GM12892 (cell line): Measurements from ENCODE around the gene ITPR3.

Experiments
- DNase-seq: peaks from one replicate; pipeline ENCODE4 v3.0.0; 2011; ENCODE audit not compliant: insufficient read length
- FAIRE-seq: peaks from 2 replicates; lab custom pipeline; 2011; peaks lifted over from hg19 to GRCh38; lab: Jason Lieb, UNC
- POLR2A ChIP-seq: IDR thresholded peaks from 2 replicates; pipeline ENCODE4 v1.6.1; 2011; ENCODE audit warnings: low read depth, low read length, control low read depth
- POLR2AphosphoS5 ChIP-seq: IDR thresholded peaks from 2 replicates; pipeline ENCODE4 v1.6.1; 2011; ENCODE audit warnings: low read depth, low read length, control low read depth
- TAF1 ChIP-seq: IDR thresholded peaks from 2 replicates; pipeline ENCODE4 v1.6.1; 2011; ENCODE audit warnings: low read depth, mild to moderate bottlenecking, control low read depth, low read length, borderline replicate concordance

ITPR3 gene

DNA sequence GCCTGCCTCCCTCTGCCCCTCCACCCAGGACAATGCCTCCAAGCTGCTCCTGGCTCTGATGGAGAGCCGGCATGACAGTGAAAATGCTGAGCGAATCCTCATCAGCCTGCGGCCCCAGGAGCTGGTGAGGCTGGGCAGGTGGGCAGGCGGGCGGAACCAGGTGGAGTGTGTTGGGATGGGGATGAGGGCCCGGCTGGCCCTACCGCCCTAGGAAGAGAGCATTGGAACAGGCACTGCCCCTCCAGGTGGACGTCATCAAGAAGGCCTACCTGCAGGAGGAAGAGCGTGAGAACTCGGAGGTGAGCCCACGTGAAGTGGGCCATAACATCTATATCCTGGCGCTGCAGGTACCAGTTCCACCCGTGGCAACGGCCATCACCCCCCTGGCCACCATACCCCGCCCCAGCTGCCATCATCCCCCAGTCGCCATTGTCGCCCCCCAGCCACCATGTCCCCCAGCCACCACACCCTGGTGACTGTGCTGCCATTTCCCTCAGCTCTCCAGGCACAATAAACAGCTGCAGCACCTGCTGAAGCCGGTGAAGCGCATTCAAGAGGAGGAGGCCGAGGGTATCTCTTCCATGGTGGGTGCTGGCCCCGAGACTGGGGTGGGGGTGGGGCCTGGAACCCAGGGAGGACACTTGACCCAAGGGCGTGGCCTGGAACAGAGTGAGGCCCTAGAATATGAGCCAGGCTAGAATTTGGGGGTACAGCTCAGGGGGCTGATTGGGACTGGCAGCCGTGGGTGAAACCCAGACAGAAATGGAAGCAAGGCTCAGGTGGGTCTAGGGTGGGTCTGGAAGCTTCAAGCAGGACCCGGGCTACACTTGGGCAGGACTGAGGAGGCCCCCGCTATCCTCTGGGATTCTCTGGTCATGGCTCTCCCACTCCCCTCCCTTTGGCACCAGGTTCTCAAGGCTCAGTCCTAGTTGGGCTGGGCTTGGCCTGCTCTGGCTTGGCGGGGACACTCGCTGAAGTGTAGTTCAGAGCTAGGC is 66.2 kb downstream of the ITPR3 start:
- FAIRE-seq (no peak), DNase-seq (peak; percentile 20)
- TF ChIP-seq POLR2AphosphoS5 (no peak), POLR2A (no peak), TAF1 (no peak)

DNA sequence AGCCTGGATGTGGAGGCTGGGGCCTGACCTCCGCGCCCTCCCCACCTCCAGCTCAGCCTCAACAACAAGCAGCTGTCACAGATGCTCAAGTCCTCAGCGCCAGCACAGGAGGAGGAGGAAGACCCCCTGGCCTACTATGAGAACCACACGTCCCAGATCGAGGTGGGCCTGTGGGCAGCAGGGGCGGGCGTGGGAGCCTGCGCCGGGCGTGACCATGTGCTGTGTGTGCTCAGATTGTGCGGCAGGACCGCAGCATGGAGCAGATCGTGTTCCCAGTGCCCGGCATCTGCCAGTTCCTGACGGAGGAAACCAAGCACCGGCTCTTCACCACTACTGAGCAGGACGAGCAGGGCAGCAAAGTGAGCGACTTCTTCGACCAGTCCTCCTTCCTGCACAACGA is 66.9 kb downstream of the ITPR3 start:
- TF ChIP-seq POLR2AphosphoS5 (no peak), POLR2A (no peak), TAF1 (no peak)
- no peak for FAIRE-seq
- peak; percentile 23 for DNase-seq

DNA sequence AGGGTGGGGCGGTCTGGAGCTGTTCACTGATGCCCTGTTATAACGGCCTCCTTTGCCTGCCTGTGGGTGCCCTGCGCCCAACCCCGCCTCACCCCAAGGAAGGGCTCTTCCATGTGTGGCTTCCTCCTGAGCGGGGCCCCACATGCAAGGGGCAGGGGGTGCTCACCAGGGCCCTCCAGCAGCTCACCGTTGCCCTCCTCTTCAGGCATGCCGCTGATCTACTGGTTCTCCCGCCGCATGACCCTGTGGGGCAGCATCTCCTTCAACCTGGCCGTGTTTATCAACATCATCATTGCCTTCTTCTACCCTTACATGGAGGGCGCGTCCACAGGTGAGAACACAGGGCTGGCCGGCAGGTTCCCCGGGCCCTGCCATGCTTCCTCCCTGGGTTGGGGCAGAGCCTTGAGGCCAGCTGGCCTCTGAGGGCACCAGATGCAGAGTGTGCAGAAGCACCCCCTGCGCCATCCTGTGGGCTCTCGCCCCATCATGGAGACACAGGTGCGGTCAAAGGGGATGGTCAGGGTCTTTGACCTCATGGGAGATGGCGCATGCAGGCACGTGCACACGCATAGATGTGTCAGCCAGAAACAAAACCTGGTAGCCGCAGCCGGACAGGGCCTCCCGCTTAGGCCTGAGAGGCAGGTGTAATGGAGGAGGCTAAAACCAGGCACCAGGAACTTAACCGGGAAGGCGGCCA is 67.5 kb downstream of the ITPR3 start:
- FAIRE-seq (no peak), DNase-seq (peak; percentile 17)
- TF ChIP-seq POLR2A, result no peak
- TF ChIP-seq POLR2AphosphoS5, result no peak
- TF ChIP-seq TAF1, result no peak

DNA sequence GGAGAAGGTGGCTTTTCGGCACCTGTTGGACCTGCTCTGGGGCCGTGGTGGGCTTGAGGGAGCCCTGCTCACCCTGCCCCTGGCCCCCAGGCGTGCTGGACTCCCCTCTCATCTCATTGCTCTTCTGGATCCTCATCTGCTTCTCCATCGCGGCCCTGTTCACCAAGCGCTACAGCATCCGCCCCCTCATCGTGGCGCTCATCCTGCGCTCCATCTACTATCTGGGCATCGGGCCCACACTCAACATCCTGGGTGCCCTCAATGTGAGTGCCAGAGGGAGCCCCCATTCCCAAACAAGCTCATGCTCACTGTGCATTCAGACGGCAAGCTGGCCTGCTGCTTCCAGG is 68.0 kb downstream of the ITPR3 start:
- FAIRE-seq, result no peak
- TF ChIP-seq TAF1 (no peak), POLR2AphosphoS5 (no peak), POLR2A (no peak)

DNA sequence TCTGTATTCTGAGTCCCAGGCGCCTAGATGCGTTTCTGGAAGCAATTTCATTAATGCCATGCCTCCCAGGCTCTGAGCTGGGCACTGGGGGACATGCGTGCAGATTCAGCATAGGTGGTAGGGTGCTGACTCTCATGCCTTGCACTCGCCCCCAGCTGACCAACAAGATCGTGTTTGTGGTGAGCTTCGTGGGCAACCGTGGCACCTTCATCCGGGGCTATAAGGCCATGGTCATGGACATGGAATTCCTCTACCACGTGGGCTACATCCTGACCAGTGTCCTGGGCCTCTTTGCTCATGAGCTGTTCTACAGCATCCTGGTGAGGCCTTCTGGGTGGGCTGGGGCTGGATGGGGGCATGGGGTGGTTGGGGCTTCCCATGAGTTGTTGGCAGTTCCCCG is 68.8 kb downstream of the ITPR3 start:
- DNase-seq, result no peak
- TF ChIP-seq POLR2AphosphoS5 (no peak), TAF1 (no peak), POLR2A (no peak)
- FAIRE-seq, result no peak

More for the DNA sequence above, 68.0 kb downstream of the ITPR3 start:
- peak; percentile 11 for DNase-seq

DNA sequence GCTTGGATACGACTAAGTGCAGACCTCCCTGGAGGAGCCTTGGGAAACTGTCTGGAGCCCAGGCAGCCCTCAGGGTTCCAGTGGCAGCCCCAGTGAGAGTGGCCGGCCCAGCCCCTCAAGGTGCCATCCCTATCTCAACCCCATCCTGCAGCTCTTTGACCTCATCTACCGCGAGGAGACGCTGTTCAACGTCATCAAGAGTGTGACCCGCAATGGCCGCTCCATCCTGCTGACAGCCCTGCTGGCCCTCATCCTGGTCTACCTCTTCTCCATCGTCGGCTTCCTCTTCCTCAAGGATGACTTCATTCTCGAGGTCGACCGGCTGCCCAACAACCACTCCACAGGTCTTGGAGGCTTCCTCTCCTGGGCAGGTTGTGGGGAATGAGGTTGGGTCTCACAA is 69.6 kb downstream of the ITPR3 start:
- TF ChIP-seq POLR2A, result no peak
- TF ChIP-seq POLR2AphosphoS5, result no peak
- TF ChIP-seq TAF1, result no peak
- FAIRE-seq, result no peak
- DNase-seq, result no peak

DNA sequence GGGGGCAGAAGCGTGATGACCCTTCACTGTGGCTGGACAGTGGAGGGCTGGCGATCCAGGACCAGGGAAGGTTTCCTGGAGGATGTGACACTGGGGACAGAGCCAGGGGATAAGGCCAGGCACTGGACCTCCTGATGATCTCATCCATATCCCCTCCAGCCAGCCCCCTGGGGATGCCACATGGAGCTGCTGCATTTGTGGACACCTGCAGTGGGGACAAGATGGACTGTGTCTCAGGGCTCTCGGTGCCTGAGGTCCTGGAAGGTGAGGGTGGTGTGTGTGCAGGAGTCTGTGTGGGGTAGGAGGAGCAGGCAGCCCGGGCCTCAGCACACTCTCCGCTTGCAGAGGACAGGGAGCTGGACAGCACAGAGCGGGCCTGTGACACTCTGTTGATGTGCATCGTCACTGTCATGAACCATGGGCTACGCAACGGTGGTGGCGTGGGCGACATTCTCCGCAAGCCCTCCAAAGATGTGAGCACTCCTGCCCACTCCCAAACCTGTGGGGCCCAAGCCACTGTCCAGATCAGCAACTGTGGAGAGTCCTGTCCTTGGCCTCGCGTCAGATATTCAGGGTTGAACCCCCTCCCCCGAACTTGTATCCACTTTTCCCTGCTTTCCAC is 70.4 kb downstream of the ITPR3 start:
- DNase-seq (no peak), FAIRE-seq (no peak)
- TF ChIP-seq POLR2A (no peak), TAF1 (no peak), POLR2AphosphoS5 (no peak)

DNA sequence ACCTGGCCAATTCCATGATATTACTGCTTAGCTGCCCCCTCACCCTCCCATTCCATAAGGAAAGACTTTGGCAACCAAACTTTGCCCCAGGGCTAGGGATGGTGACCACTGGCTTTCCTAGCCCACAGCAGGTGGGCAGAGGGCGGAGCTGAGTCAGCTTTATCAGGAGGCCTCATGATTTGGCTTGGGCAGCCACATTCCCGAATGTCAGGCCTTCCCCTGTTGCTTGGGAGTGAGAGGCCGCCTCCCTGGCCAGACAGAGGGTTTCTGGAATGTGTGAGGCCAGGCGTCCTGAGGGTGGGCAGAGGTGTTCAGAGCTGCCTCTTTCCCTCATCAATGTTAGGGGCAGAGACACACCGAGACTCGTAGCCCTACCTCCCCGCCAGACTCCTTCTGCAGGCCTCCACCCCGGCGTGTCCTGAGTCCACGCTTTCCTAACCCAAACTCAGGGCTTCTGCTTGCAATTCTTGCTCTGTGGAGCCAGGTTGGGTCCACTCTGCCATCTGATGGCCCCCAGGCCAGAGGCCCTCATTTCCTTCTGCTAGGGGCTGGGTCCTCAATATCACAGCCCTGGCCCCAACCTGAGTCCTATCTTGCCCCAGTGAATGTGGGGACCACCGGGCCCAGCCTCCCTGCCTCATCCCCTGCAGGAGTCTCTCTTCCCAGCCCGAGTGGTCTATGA is 71.1 kb downstream of the ITPR3 start:
- TF ChIP-seq POLR2A (no peak), TAF1 (no peak), POLR2AphosphoS5 (no peak)
- no peak for DNase-seq
- FAIRE-seq, result no peak

DNA sequence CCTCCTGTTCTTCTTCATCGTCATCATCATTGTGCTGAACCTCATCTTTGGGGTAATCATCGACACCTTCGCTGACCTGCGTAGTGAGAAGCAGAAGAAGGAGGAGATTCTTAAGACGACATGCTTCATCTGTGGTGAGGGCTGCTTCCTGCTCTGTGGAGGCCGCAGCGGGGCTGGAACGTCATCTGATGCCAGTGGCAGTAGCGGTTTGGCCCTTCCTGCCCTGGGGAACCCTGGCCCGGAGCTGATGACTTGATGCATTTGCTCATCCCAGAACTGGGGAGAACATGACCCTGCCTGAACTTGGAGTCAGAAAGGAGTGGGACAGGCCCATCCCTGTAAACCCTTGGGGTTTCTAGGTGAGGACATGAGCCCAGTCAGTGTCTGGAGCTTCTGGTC is 71.6 kb downstream of the ITPR3 start:
- no peak for DNase-seq
- TF ChIP-seq POLR2AphosphoS5, result no peak
- peak; percentile 79 for FAIRE-seq

DNA sequence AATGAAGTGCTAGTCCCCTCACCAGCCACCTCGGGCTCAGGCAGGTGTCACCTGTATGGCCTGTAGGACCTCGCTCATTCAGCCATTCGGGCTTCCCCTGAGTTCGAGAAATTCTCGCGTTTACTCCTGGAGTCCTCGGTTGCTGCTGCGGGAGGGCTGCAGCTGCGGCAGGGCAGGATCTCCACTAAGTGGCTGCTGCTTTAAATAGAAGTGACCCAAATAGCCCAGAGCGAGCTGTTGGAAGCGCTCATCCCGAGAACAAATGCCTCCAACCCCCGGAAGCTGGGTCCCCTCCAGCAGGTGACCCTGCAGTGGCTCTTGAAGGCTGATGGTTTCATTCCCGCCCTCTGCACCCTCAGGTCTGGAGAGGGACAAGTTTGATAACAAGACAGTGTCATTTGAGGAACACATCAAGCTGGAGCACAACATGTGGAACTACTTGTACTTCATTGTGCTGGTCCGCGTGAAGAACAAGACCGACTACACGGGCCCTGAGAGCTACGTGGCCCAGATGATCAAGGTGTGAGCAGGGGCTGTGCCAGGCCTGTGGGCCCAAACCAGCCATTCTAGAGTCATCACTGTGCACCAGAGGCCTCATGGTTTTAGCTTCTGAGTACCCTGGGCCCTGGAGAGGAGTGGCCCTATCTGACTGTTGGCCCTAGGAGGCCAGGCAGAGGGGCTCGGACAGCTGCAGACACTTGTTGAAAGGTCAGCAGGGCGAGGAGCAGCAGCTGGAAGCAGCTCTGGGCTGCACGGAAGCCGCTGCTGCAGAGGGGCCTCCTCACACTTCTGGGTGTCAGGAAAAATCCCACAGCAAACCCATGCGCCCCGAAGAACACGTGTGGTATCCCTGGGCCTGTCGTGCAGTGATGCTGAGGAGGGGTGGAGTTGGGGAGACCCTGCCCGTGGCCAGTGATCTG is 72.3 kb downstream of the ITPR3 start:
- TF ChIP-seq POLR2AphosphoS5 (no peak), POLR2A (no peak), TAF1 (no peak)
- no peak for FAIRE-seq
- no peak for DNase-seq
